ENCODE results near the gene KCTD11.

KCTD11 gene

GRCh38 chr17:7351665-7352502 lies at the start of gene KCTD11:
Gene KCTD11, plus strand, starts transcription at chr17:7352162.
- peak; percentile 92 for FAIRE-seq
- peak; percentile 92 for DNase-seq (ENCODE audit: insufficient read length, low spot score)

GRCh38 chr17:7304179-7304578 lies 47.8 kb upstream of the KCTD11 start:
- DNase-seq (ENCODE audit: insufficient read length, low spot score) (no peak), FAIRE-seq (no peak)

- peak; percentile 99 for FAIRE-seq
These were observed 44.9 kb upstream of the KCTD11 start, which contains the start of gene EIF5A for GRCh38 chr17:7306911-7307685. Gene EIF5A, plus strand, starts transcription at chr17:7307628. Its CDS starts 2,008 bp downstream, at chr17:7309636.

GRCh38 chr17:7307686-7308624 lies 44.0 kb upstream of the KCTD11 start:
- DNase-seq (ENCODE audit: insufficient read length, low spot score) (no peak), FAIRE-seq (peak; percentile 36)

More at GRCh38 chr17:7306911-7307685, 44.9 kb upstream of the KCTD11 start, which contains the start of gene EIF5A:
- peak; percentile 99 for DNase-seq (ENCODE audit: insufficient read length, low spot score)

- FAIRE-seq (no peak), DNase-seq (ENCODE audit: insufficient read length, low spot score) (peak; percentile 91)
These were observed 43.1 kb upstream of the KCTD11 start for GRCh38 chr17:7308625-7309433.

GRCh38 chr17:7309628-7310027 lies 42.3 kb upstream of the KCTD11 start:
- DNase-seq (ENCODE audit: insufficient read length, low spot score): no peak
- FAIRE-seq: no peak

- no peak for DNase-seq (ENCODE audit: insufficient read length, low spot score)
- no peak for FAIRE-seq
These were observed 40.8 kb upstream of the KCTD11 start for GRCh38 chr17:7311110-7311705.

- FAIRE-seq: no peak
- DNase-seq (ENCODE audit: insufficient read length, low spot score): no peak
These were observed 39.4 kb upstream of the KCTD11 start for GRCh38 chr17:7312432-7313087.

GRCh38 chr17:7313088-7313889 lies 38.7 kb upstream of the KCTD11 start:
- FAIRE-seq (no peak), DNase-seq (ENCODE audit: insufficient read length, low spot score) (no peak)

- DNase-seq (ENCODE audit: insufficient read length, low spot score) (no peak), FAIRE-seq (no peak)
These were observed 37.9 kb upstream of the KCTD11 start for GRCh38 chr17:7313890-7314718.

- peak; percentile 95 for DNase-seq (ENCODE audit: insufficient read length, low spot score)
- peak; percentile 75 for FAIRE-seq
These were observed 37.0 kb upstream of the KCTD11 start, which contains the start of gene GPS2 for GRCh38 chr17:7314719-7315569. Gene GPS2, minus strand, starts transcription at chr17:7315360. Its CDS starts 308 bp downstream, at chr17:7315052.

GRCh38 chr17:7315570-7316235 lies 36.3 kb upstream of the KCTD11 start:
- DNase-seq (ENCODE audit: insufficient read length, low spot score) (no peak), FAIRE-seq (no peak)

GRCh38 chr17:7317161-7317803 lies 34.7 kb upstream of the KCTD11 start:
- peak; percentile 33 for FAIRE-seq
- DNase-seq (ENCODE audit: insufficient read length, low spot score): no peak

- no peak for DNase-seq (ENCODE audit: insufficient read length, low spot score)
- FAIRE-seq: no peak
These were observed 33.7 kb upstream of the KCTD11 start for GRCh38 chr17:7318121-7318860.

All from HTR-8/SVneo (cell line).